Inflammatory macrophage treated with lipopolysaccharide for 1 hour (primary cell): ENCODE results near the gene CRYGD.

Experiments used
- DNase-seq, 2 donors: peaks; one replicate each; pipeline ENCODE4 v3.0.0-alpha.2; 2020 to 2022

CRYGD gene

DNA sequence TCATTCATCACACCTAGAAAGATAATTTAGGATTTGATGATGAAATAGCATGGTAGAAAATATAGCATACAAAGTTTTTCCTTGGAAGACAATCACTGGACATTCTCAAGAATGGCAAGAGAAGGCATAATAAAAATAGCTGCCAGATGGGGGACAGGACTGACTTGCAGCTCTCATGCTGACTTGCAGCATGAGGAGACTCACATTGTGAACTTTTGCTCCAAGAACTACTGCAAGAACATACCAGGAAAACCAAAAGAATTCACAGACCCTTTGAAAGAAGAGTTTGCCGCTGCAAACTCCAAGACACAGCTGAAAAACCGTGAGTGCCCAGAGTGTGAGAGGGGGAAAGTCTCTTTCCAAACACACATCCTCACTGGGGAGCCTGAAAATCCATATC is 47.0 kb downstream of the CRYGD start:
- no peak for DNase-seq

DNA sequence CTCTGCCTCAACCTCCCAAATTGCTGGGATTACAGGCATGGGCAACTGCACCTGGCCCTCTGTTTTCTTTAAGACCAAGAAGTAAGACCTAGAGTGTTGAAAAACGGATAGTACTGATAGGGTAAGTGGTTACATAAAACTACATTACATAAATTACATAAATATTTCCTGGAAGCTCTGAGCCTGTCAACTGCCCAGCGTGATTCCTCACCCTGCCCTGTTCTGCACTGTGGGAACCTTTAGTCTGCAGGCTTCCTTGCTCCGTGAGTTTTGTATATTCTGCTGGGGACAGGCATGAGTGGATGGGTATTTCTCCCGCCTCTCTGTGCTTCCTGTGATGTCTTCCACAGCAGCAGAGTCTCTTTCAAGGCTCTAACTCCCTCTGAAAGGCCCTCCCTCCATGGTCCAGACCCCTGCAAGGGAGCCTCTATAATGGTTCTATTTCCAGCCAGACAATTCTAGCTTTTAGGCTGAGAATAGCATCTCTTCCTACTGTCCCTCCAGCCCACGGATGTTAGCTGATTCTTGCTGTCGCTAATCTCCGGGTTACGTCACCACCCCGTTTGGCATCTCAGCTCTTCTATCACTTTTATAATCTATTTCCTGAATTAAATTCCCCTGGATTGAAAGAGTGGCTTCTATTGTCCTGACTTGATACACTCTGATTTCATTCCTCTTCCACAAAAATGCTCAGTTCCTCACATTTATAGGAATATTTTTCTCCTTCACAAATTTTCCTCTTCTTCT is 49.5 kb downstream of the CRYGD start:
- DNase-seq = no peak

DNA sequence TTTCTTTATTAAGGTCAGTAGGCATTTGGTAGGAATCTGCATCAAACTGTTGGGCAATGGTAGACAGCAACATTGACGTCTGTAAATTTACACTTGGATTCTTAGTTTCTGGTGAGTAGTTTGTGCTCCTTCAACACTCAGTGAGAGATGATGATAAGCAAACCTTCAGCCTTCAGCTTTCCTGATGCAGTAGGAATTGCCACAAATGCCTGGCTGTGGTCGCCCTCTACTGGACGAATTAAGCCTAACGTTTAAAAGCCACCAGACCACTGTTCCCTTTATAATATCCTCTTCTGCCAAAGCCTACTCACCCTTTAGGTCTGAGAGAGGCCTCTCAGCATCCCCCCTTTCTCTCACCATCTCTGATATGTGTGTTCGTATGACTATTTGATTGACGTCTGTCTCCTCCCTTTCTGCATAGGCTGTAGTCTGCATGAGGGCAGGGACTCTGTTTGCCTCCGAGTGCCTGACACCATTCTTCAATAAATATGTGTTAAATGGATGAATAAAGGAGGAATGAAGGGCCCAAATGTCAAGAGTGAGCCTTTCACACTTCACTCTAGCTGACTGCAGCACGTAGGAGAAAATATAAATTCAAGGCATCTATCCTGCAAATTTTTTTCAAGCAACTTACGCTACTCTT is 52.0 kb downstream of the CRYGD start:
- peak; percentile 38 to 76 for DNase-seq
